GM23248 (cell line): Measurements from ENCODE around the gene SLC35A3.

Experiments used
- EZH2 ChIP-seq: fragments of 200-600 bp; sonication (generic); IDR thresholded peaks from 2 replicates; pipeline ENCODE4 v1.6.1; 2018; ENCODE audit warnings: antibody characterized with exemption, mild to moderate bottlenecking; ENCODE audit not compliant: insufficient read depth, poor library complexity, severe bottlenecking
- EZH2phosphoT487 ChIP-seq: fragments of 200-600 bp; sonication (generic); IDR thresholded peaks from 2 replicates; pipeline ENCODE4 v1.6.1; 2018; ENCODE audit warnings: antibody characterized with exemption, moderate library complexity, mild to moderate bottlenecking, low read depth; ENCODE audit not compliant: insufficient read depth

DNA sequence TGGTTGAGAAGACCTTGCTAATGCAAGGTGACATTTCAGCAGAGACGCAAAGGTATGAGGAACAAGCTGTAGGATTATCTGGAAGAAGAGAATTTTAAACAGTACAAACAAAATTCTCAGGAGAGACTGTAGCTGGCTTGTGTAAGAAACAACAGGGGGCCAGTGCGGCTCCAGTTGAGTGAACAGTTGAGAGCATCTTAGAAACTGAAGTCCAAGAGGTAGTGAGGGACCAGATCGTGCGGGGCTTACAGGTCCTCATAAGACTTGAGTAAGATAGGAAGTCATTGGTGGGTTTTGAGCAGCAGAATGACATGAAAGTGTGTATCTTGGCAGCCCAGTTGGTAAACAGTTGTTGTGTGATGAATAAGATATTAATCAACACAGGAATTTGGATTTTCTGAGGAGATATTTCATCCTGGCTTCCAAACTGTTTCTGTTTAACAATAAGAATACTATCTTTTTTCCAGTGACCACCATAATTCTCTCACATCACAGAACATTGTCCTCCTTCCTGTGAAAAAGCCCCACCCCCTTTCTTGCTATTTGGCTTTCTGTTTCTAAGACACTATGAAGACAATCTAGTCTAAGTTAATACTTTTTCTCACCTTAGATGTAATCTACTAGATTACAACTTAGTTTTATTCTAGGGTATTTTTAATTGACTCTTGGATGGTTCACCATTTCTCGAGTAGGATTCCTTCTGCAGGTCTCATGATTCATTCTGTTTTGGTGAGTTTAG is 100.6 kb downstream of the SLC35A3 start:
- no peak for TF ChIP-seq EZH2phosphoT487
- TF ChIP-seq EZH2 = no peak
